GM12878 (cell line): Measurements from ENCODE around the gene DDR1.

Experiments used
- BACH1 ChIP-seq: fragments of 450-650 bp; IDR thresholded peaks from 2 replicates; pipeline ENCODE4 v1.6.1; 2017; ENCODE audit warnings: mild to moderate bottlenecking, borderline replicate concordance
- BCL11A ChIP-seq: IDR thresholded peaks from 2 replicates; pipeline ENCODE4 v1.6.1; 2011; ENCODE audit warnings: low read depth, low read length
- DPF2 ChIP-seq: fragments of 450-650 bp; IDR thresholded peaks from 2 replicates; pipeline ENCODE4 v1.6.1; 2017; ENCODE audit warnings: mild to moderate bottlenecking
- JUNB ChIP-seq: IDR thresholded peaks from 2 replicates; pipeline ENCODE4 v1.6.1; 2016; ENCODE audit warnings: antibody characterized with exemption, mild to moderate bottlenecking
- KDM1A ChIP-seq: fragments of 200-600 bp; sonication (generic); IDR thresholded peaks from 2 replicates; pipeline ENCODE4 v1.6.1; 2016; ENCODE audit warnings: borderline replicate concordance
- NBN ChIP-seq: fragments of 450-650 bp; IDR thresholded peaks from 2 replicates; pipeline ENCODE4 v1.6.1; 2016
- POLR2A ChIP-seq: IDR thresholded peaks from 2 replicates; pipeline ENCODE4 v1.6.1; 2011; ENCODE audit warnings: low read depth, mild to moderate bottlenecking, low read length
- RELA ChIP-seq: fragments of 450-650 bp; IDR thresholded peaks from 2 replicates; pipeline ENCODE4 v1.8.0; 2014; ENCODE audit warnings: borderline replicate concordance; ENCODE audit not compliant: partially characterized antibody
- SRF ChIP-seq, 2 experiments: IDR thresholded peaks; 2 replicates each; pipeline ENCODE4 v1.6.1; 2011; ENCODE audit warnings: low read depth in 2 of 2, low read length in 2 of 2, mild to moderate bottlenecking in 1 of 2, moderate library complexity in 1 of 2
- TCF12 ChIP-seq: IDR thresholded peaks from 2 replicates; pipeline ENCODE4 v1.6.1; 2011; ENCODE audit warnings: low read depth, mild to moderate bottlenecking, low read length
- YY1 ChIP-seq: IDR thresholded peaks from 2 replicates; pipeline ENCODE4 v1.6.1; 2011; ENCODE audit warnings: low read depth, mild to moderate bottlenecking, low read length
- ZNF217 ChIP-seq: fragments of 450-650 bp; IDR thresholded peaks from 2 replicates; pipeline ENCODE4 v1.6.1; 2017; ENCODE audit warnings: antibody characterized with exemption, mild to moderate bottlenecking
- TF ChIP-seq, protein P1 (sequence below), 3 experiments: IDR thresholded peaks in 2 of 3; conservative IDR thresholded peaks in 1 of 3; 2 replicates each; pipeline ENCODE4 v1.5.1; 2011; ENCODE audit warnings: low read depth in 3 of 3, low read length in 3 of 3, mild to moderate bottlenecking in 3 of 3, control low read depth in 2 of 3, moderate library complexity in 2 of 3, inconsistent platforms in 1 of 3, mixed read lengths in 1 of 3; ENCODE audit not compliant: control insufficient read depth in 2 of 3, insufficient read depth in 1 of 3; ENCODE audit errors: extremely low read depth in 1 of 3
- TF ChIP-seq, protein P2 (sequence below): IDR thresholded peaks from 2 replicates; pipeline ENCODE4 v1.6.1; 2011; ENCODE audit warnings: mild to moderate bottlenecking, low read depth, low read length, moderate library complexity; ENCODE audit not compliant: insufficient replicate concordance

GRCh38 chr6:30888816-30889495 is 4.6 kb downstream of the DDR1 start:
- TF ChIP-seq BACH1 (no peak), SRF (IDR thresholded peaks at IDR 0.05; ENCODE audit: low read depth in 2 of 2, low read length in 2 of 2) (no peak), TCF12 (no peak), DPF2 (no peak), NBN (no peak), BCL11A (no peak), JUNB (no peak), YY1 (no peak), RELA (no peak), POLR2A (no peak), KDM1A (no peak), ZNF217 (no peak)
- TF ChIP-seq, protein P1, sequence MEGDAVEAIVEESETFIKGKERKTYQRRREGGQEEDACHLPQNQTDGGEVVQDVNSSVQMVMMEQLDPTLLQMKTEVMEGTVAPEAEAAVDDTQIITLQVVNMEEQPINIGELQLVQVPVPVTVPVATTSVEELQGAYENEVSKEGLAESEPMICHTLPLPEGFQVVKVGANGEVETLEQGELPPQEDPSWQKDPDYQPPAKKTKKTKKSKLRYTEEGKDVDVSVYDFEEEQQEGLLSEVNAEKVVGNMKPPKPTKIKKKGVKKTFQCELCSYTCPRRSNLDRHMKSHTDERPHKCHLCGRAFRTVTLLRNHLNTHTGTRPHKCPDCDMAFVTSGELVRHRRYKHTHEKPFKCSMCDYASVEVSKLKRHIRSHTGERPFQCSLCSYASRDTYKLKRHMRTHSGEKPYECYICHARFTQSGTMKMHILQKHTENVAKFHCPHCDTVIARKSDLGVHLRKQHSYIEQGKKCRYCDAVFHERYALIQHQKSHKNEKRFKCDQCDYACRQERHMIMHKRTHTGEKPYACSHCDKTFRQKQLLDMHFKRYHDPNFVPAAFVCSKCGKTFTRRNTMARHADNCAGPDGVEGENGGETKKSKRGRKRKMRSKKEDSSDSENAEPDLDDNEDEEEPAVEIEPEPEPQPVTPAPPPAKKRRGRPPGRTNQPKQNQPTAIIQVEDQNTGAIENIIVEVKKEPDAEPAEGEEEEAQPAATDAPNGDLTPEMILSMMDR (IDR thresholded peaks at IDR 0.05 in 2 of 3, conservative IDR thresholded peaks at IDR 0.05 in 1 of 3; ENCODE audit: control insufficient read depth in 2 of 3, extremely low read depth in 1 of 3, insufficient read depth in 1 of 3, low read depth in 3 of 3, low read length in 3 of 3), result no peak
- TF ChIP-seq, protein P2, sequence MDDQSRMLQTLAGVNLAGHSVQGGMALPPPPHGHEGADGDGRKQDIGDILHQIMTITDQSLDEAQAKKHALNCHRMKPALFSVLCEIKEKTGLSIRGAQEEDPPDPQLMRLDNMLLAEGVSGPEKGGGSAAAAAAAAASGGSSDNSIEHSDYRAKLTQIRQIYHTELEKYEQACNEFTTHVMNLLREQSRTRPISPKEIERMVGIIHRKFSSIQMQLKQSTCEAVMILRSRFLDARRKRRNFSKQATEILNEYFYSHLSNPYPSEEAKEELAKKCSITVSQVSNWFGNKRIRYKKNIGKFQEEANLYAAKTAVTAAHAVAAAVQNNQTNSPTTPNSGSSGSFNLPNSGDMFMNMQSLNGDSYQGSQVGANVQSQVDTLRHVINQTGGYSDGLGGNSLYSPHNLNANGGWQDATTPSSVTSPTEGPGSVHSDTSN, result no peak
